Right renal pelvis (tissue), 4 donors: ENCODE results near the gene FAM83F. TPM values are rescaled to one million over a fixed set of nuclear protein-coding genes. Genes with fewer than 3 reads are reported as not detected.
A peak's percentile ranks its signal among the peaks of the same experiment; 100 is the strongest.

Experiments
- DNase-seq, 4 donors: peaks; one replicate each; pipeline ENCODE4 v3.0.0-alpha.2; 2013; ENCODE audit warnings: low read depth in 4 of 4, low spot score in 3 of 4, missing footprints in 1 of 4
- polyA plus RNA-seq, 4 donors: library from polyadenylated mRNA; unstranded; fragments of 120-200 nt; gene quantifications; one replicate each; pipeline ENCODE4 v1.2.1, GENCODE V29; 2013; ENCODE audit not compliant: insufficient read length in 4 of 4

The FAM83F gene
- polyA plus RNA-seq, 4 donors = 2.0 to 2.4 (median 2.3) TPM

DNA sequence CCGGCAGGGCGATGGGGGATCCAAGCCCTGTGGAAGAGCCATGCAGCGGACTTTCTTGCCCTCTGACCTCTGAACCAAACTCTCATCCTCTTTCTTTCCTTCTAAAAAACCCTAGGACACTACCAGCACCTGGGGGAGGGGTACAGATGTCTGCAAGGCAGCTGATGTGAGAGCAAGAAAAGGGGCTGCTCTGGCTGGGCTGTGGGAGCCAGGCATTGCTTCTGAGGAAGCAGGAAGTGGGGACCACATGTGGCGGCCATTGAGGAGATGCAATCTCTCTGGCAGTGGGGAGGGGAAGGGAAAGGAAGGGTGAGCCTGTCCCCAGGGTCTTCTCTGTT is 36.0 kb downstream of the FAM83F start:
- no peak for DNase-seq

DNA sequence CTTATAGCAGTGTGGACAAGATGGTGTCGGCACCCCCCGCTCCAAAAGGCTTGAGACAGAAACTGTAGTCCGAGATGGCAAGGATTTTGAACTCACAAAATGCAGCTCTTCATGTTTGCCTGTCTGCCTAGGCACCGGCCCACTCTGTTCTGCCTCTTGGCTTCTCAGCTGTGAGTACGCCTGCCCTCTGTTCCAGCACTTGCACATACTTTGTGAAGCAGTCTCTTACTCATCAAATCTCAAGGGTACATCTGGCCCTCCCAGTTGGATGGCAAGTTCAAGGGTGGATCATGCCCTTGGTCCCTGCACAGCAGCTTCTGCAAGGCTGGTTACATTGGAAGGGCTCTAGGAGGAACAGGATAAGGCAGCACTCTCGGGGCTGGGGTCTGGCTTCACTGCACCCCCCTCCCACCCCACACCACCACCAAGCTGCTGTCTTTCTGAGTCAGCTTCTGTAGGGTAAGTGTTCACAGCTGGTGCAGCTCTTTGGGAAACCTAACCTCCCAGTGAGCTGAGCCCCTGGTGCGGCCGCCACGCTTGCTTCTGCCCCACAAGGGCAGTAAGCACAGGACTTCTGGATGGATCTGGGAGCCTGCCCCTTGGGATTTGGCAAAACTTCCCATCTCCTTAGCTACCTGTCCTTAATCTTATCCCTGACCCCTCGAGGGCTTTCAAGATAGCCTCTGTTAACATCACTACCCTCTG is 37.2 kb downstream of the FAM83F start:
- DNase-seq = no peak

DNA sequence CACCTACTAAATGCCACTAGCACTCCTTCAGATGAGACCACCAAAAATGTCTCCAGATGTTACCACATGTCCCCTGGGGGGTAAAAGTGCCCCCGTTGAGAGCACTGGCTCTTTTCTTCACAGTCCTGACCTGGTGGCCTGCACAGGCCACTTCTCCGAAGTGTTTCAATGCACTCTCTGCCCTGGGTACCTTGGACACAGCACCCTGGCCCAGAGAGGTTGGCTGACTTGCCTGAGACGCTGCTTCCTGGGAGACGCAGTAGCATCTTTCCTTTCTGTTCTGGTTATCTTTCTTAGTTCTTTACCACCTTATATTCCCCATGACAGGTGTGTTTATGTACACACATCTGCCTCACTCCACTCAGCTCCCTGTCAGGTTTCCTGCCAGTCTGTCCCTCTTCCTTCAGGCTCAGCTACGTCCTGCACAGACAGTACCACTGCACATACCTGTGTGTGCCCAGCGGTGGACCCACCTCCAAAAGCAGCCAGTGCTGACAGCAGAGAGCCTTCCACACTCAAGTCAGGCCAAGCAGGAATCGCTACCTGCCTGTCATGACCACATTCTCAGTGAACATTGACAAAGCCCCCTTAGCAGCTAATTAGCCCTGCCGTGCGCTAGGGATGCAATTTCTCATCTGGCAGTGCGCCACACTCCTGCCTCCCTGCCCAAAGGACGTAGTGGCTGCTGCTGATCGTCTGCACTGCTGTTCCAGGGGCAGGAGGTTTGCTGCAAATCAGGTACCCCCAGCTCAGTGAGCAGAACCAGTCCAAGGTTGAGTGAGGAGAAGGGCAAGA is 39.0 kb downstream of the FAM83F start:
- DNase-seq = no peak

DNA sequence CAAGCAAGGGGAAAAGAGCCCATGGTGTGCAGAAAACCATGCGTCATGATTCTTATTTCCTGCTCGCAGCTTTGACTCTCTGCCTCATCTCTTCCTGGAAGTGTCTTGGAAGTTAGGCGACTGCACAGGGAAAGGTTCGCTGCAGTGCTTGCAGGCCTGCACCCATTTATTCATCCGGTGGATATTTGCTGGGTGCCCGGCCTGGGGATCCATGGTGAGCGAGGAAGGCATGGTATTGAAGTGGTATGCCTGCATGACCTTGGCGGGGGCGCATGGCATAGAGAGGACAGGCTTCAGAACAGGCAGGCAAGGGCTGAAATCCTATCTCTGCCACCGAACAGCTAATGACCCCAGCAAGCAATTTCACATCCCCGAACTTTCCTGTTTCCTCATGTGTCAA is 40.6 kb downstream of the FAM83F start:
- no peak for DNase-seq

DNA sequence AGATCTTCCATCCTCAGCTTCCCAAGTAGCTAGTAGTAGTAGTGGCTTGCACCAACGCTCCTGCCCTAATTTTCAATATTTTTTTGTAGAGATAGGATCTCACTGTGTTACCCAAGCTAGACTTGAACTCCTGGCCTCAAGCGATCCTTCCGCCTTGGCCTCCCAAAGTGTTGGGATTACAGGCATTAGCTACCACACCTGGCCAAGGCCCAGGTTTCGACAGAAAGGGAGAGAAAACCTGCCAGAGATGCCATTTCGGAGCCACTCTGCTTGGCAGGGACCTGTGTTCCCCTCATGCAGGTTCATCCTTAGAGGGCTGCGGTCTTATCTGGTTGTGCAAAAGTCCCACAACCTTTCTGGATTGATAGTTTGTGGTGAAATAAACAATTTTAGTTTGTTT is 41.4 kb downstream of the FAM83F start:
- no peak for DNase-seq

DNA sequence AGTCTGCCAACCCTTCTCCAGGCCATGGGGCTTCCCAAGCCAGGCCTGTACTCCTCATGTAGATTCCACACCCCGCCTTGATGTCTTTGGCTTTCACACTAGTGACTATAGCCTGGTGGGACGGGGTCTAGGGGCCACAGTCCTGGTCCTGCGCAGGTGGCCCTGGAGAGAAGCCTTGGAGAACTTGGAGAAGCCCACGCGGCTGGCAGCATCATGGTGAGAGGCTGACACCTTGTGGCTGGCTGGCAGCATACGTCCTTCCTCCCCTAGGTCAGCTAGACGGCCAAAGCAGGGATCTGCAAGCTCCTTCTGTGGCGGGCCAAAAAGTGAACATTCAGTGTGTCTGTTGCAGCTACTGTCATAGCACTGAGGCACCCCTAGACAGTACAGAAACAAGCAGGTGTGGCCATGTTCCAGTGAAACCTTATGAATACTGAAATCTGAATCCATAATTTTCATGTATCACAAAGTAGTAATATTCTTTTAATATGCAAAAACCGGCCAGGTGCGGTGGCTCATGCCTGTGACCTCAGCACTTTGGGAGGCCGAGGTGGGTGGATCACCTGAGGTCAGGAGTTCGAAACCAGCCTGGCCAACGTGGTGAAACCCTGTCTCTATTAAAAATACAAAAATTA is 42.0 kb downstream of the FAM83F start:
- DNase-seq = peak in 1 of 4 donors; percentile 52

DNA sequence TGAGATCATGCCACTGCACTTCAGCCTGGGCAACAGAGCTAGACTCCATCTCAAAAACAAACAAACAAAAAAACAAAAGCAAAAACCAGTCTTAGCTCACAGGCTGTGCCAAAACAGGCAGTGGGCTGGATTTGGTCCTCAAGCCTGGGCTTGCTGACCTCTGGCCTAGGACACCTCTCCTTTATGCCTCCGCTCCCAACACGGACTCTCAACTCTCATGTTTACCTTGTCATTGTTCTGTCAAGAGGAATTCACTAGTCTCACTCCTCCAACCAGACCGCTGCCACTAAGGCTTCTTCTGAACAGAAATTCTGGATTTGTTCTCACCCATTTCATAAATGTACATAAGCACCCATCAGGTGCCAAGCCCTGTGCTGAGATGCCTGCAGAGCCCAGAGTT is 42.6 kb downstream of the FAM83F start:
- DNase-seq = no peak

DNA sequence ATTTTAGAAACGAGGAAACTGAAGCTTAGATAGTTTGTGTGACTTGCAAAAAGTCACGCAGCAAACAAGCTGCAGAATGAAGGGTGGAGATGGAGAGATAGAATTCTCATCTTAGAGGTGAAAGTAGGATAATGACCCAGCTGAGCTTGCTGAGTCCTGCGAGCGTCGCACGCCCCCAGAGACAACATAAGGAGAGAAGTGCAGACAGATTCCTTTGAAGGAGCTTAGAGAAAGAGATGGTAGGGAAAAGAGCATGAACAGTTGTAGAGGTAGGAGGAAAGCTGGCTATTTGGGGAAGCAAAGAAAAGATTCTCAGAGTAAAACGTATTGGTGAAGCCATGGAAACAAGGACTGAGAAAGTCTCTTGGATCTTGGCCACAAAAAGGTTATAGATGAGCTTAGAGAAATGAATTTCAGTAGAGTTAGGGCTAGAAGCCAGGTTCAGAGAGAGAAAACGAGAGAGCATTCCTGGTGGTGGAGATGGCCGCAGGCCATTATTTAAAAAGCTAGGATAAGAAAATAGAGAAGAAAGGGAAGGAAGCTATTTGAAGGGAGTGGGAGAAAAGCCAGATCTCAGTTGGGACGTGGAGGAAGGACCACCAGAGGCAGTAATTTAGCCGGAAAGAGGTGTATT is 44.8 kb downstream of the FAM83F start:
- DNase-seq = no peak

DNA sequence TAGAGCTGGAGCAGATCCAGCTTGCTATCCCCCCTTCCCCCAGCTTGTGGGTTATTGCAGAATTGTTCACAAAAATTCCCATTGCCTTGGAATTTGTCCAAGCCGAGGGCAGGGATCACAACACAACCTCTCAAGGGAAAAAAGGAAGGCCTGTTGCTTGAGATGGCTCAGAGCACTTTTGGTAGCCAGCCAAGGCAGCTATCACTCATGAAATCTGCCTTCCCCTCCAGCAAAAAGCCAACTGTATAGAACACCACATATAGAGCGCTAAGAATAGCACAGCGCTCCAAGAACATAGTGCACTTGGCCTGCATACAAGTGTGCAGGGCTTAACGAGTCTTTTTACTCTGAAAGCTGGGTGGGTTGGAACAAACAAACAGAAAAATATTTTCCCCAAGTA is 46.2 kb downstream of the FAM83F start:
- peak; percentile 70 to 86 (median 82) for DNase-seq

- DNase-seq = no peak
These were observed 46.8 kb downstream of the FAM83F start for GRCh38 chr22:40041366-40042137.

DNA sequence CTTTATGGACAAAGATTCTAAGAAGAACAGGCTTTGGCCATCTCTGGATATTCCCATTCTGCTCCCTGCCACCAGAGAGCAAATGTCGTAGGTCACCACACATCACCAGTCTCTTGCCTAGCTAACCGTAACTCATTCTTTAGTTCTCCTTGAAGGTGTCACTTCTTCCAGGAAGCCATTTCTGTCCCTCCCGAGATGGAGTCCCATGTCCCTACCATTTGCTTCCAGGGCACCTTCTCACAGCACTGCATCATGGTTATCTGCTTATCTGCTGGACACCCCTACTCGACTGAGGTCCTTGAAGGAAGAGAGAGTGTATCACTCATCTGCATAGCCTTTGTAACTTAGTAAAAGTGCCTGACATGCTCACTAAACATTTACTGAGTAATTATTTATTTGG is 47.6 kb downstream of the FAM83F start:
- DNase-seq = no peak

- DNase-seq = no peak
These were observed 48.3 kb downstream of the FAM83F start for GRCh38 chr22:40043081-40043480.

DNA sequence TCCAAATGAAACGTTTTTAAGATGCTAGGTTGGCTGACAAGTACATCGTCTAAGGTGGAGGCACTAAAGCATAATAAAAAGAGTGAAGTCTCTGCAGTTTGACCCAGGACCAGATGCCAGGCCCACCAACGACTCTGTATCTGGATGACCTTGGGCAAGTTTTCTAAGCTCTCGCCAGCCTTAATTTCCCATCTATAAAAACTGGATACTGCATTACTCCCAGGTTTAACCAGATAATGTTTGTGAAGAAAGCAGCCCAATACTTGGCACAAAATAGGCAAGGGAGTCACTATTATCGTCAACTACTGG is 49.0 kb downstream of the FAM83F start:
- DNase-seq = no peak

- peak; percentile 98 to 99 (median 98) for DNase-seq
These were observed 49.5 kb downstream of the FAM83F start for GRCh38 chr22:40044102-40044869.

- DNase-seq = no peak
These were observed 50.4 kb downstream of the FAM83F start for GRCh38 chr22:40044870-40045834.

DNA sequence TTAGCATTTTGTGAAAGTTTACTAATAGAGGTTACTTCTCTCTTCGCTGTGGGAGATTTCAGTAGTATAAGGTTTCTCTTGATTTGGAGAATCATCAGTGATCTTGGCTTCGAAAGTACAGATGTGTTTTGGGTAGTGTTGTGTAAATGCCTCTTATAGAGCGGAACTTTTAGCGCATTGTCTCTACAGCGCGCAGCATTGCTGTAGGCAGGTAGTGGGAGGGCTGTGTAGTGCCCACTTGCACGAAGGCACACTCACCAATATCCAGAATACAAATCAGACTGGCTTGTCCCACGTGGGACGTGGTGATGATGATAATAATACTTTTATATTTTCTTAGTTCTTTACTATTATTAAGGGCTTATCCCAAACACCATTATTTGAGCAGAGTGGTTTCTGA is 51.4 kb downstream of the FAM83F start:
- DNase-seq = no peak

DNA sequence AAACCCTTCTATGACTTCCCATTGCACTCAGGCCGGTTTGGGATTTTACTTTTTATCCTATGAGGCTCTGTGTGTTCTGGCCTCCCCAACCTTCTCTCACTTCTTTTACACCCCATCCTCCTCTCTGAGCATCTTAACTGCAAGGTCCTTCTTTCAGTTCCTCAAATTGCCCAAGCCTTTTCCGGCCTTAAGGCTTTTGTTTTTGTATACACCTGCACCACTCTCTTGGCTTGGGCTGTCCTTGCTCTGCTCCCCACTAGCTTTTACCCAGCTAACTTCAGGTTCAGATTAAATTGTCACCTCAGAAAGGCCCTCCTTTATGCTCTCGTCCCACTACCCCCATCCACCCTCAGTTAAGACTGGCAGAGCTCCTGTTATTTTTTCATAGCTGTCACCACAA is 55.5 kb downstream of the FAM83F start:
- DNase-seq = no peak

DNA sequence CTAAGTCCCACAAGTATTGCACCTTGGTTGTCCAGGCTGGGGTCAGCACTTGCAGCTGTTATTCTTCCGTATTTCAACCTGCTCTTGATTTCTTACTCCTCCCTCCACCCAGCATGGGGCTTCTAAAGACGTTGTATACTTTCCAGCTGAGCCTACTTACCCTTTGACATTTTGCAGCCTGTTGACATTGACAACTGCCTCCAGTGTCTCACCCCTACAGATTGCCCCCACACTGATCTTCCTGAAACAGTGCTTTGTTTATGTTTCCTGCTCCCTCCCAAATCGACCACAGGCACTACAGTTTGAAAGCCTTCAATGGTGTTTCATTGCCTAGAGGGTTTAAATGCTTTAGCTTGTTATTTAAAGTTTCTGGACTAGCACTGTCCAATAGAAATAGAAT is 56.6 kb downstream of the FAM83F start:
- no peak for DNase-seq

DNA sequence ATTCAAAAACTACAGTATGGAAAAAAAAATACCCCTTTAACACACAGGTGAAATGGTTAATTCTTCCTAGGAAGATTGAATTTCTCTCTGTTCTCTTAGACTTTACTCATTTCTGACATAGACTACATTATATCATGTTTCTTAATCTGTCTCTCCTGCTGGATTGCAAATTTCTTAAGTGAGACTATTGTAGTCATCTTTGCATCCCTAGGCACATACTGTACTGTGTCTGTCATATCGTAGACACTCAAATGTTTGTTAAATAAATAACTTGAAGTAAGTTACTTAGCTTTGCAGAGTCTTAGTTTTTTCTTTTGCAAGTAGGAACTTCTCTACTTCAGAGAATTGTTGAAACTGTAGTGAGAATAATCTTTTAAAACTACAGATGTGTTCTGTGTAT is 58.7 kb downstream of the FAM83F start:
- DNase-seq = no peak
